Measurements from ENCODE around the gene SEC63. TPM values are rescaled to one million over a fixed set of nuclear protein-coding genes. Genes with fewer than 3 reads are reported as not detected.
"Not testable (repeated sequence)": the region's sequence is repeated elsewhere in the genome, so short reads cannot be mapped to it uniquely, and the experiment has no call there.

The SEC63 gene
- total RNA-seq, 2 experiments from 2014 or later, result 13.0 to 139 TPM

DNA sequence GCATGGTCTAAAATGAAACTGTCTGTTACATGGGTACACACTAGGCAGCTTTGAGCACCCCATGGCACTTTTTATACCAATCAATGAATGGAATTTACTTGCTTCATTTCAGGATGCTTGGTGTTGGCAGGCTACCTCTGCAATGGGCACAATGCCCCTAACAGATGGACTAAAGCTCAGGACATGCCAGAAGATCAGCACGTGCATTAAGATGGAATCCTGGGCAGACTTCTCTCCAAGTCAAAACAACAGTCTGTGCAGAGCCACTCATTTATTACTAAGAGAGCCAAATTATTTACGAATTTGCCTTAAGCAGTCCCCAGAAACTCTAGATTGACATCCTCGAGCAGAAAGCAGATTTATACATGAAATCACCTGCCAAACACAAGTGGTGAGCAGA lies 78.1 kb downstream of the SEC63 start:
- Histone ChIP-seq H3K4me1 (ENCODE audit: insufficient read depth, low read length, poor library complexity, severe bottlenecking) (peaks cover 23% of the 10 kb centered on the region), H4K20me1 (ENCODE audit: insufficient read depth, low read length) (no peaks in the 10 kb centered on the region), H3K9me2 (ENCODE audit: insufficient read depth, low read length) (no peaks in the 10 kb centered on the region), H3K9me3 (ENCODE audit: low read length) (no peaks in the 10 kb centered on the region), H3K27ac (ENCODE audit: low read depth, low read length, poor library complexity, severe bottlenecking) (no peak overlapping the region), H2AFZ (ENCODE audit: low read length) (no peak overlapping the region), H3K79me2 (ENCODE audit: insufficient read depth, low read depth, low read length) (no peaks in the 10 kb centered on the region), H3K4me3 (ENCODE audit: low read depth, low read length, poor library complexity, severe bottlenecking) (no peak overlapping the region), H3K36me3 (ENCODE audit: insufficient read depth, low read length) (peaks cover 88% of the 10 kb centered on the region), H3K4me2 (ENCODE audit: low read length) (no peak overlapping the region)
- intact Hi-C loops (cut with micrococcal nuclease; ENCODE audit: unreplicated experiment), result loop anchor here (5.0 kb wide), 1 partner anchor 37 kb away; no protein-coding TSS in a partner anchor
- TF ChIP-seq, protein P1, sequence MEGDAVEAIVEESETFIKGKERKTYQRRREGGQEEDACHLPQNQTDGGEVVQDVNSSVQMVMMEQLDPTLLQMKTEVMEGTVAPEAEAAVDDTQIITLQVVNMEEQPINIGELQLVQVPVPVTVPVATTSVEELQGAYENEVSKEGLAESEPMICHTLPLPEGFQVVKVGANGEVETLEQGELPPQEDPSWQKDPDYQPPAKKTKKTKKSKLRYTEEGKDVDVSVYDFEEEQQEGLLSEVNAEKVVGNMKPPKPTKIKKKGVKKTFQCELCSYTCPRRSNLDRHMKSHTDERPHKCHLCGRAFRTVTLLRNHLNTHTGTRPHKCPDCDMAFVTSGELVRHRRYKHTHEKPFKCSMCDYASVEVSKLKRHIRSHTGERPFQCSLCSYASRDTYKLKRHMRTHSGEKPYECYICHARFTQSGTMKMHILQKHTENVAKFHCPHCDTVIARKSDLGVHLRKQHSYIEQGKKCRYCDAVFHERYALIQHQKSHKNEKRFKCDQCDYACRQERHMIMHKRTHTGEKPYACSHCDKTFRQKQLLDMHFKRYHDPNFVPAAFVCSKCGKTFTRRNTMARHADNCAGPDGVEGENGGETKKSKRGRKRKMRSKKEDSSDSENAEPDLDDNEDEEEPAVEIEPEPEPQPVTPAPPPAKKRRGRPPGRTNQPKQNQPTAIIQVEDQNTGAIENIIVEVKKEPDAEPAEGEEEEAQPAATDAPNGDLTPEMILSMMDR (conservative IDR thresholded peaks at IDR 0.05; ENCODE audit: low read length), result no peak
- TF ChIP-seq EZH2phosphoT487 (IDR thresholded peaks at IDR 0.05; ENCODE audit: borderline replicate concordance, low read depth, low read length), result no peak
- BruUV-seq (replicated peaks), result no TSS peak
- POLR2A ChIA-PET, result interaction anchor here (1.1 kb wide), 1 partner anchor 14 kb away, joined by 3 read pairs; no protein-coding TSS in a partner anchor
- DNase-seq (ENCODE audit: low spot score), result no peak
- CTCF ChIA-PET (ENCODE audit: unreplicated experiment), result no interaction called here

GRCh38 chr6:107877968-107878367 lies 80.0 kb downstream of the SEC63 start:
- no peak for TF ChIP-seq EZH2phosphoT487 (IDR thresholded peaks at IDR 0.05; ENCODE audit: borderline replicate concordance, low read depth, low read length)
- TF ChIP-seq, protein P1 (conservative IDR thresholded peaks at IDR 0.05; ENCODE audit: low read length), result no peak
- peak; percentile 77 for DNase-seq (ENCODE audit: low spot score)
- H3K4me1 ChIP-seq (ENCODE audit: insufficient read depth, low read length, poor library complexity, severe bottlenecking), result peaks cover 10% of the 10 kb centered on the region
- no peak overlapping the region for H3K4me3 ChIP-seq (ENCODE audit: low read depth, low read length, poor library complexity, severe bottlenecking)
- intact Hi-C loops (cut with micrococcal nuclease; ENCODE audit: unreplicated experiment), result no loop called here
- no peaks in the 10 kb centered on the region for H3K79me2 ChIP-seq (ENCODE audit: insufficient read depth, low read depth, low read length)
- H3K36me3 ChIP-seq (ENCODE audit: insufficient read depth, low read length), result peaks cover 89% of the 10 kb centered on the region
- no peaks in the 10 kb centered on the region for H3K9me2 ChIP-seq (ENCODE audit: insufficient read depth, low read length)
- POLR2A ChIA-PET, result no interaction called here
- no peak overlapping the region for H3K4me2 ChIP-seq (ENCODE audit: low read length)
- no TSS peak for BruUV-seq (replicated peaks)
- no peaks in the 10 kb centered on the region for H3K9me3 ChIP-seq (ENCODE audit: low read length)
- peak overlapping the region; percentile 57 for H3K27ac ChIP-seq (ENCODE audit: low read depth, low read length, poor library complexity, severe bottlenecking)
- CTCF ChIA-PET (ENCODE audit: unreplicated experiment), result no interaction called here
- H2AFZ ChIP-seq (ENCODE audit: low read length), result no peak overlapping the region
- H4K20me1 ChIP-seq (ENCODE audit: insufficient read depth, low read length), result no peaks in the 10 kb centered on the region

GRCh38 chr6:107871976-107872375 lies 86.0 kb downstream of the SEC63 start:
- no peak for DNase-seq (ENCODE audit: low spot score)
- no peak for TF ChIP-seq EZH2phosphoT487 (IDR thresholded peaks at IDR 0.05; ENCODE audit: borderline replicate concordance, low read depth, low read length)
- TF ChIP-seq, protein P1 (conservative IDR thresholded peaks at IDR 0.05; ENCODE audit: low read length), result no peak
- Histone ChIP-seq H3K27ac (ENCODE audit: low read depth, low read length, poor library complexity, severe bottlenecking) (no peak overlapping the region), H2AFZ (ENCODE audit: low read length) (no peak overlapping the region), H3K9me2 (ENCODE audit: insufficient read depth, low read length) (no peaks in the 10 kb centered on the region), H3K9me3 (ENCODE audit: low read length) (no peaks in the 10 kb centered on the region), H3K79me2 (ENCODE audit: insufficient read depth, low read depth, low read length) (no peaks in the 10 kb centered on the region), H4K20me1 (ENCODE audit: insufficient read depth, low read length) (no peaks in the 10 kb centered on the region), H3K4me1 (ENCODE audit: insufficient read depth, low read length, poor library complexity, severe bottlenecking) (peaks cover 13% of the 10 kb centered on the region), H3K36me3 (ENCODE audit: insufficient read depth, low read length) (peaks cover 84% of the 10 kb centered on the region), H3K4me3 (ENCODE audit: low read depth, low read length, poor library complexity, severe bottlenecking) (no peak overlapping the region), H3K4me2 (ENCODE audit: low read length) (no peak overlapping the region)
- ChIA-PET POLR2A (no interaction called here), CTCF (ENCODE audit: unreplicated experiment) (no interaction called here)
- no TSS peak for BruUV-seq (replicated peaks)
- intact Hi-C loops (cut with micrococcal nuclease; ENCODE audit: unreplicated experiment), result loop anchor here (5.0 kb wide), 1 partner anchor 175 kb away; no protein-coding TSS in a partner anchor

DNA sequence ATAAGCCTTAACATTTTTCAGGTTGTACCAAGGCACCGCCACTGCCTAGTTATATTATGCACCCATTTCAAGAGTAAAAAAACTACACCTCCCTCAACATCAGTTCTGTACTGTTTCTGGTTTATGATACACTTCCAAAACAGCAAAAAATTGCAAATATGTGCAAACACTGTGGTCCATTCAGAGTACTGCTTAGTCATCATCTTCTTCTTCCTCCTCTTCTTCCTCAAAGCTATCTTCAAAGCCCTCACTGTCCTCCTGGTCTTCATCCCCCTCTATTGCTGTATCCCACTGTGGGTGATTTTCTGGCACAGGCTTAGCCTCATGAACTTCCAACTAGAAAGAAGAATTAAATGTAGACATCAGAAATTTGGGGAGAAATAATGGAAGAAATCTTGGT lies 86.5 kb downstream of the SEC63 start:
- H3K9me2 ChIP-seq (ENCODE audit: insufficient read depth, low read length); CTCF ChIA-PET (ENCODE audit: unreplicated experiment); POLR2A ChIA-PET: not testable (repeated sequence)

More for the DNA sequence above, 86.5 kb downstream of the SEC63 start:
- DNase-seq (ENCODE audit: low spot score); H2AFZ ChIP-seq (ENCODE audit: low read length); H3K9me3 ChIP-seq (ENCODE audit: low read length); H3K79me2 ChIP-seq (ENCODE audit: insufficient read depth, low read depth, low read length); BruUV-seq (replicated peaks); H3K27ac ChIP-seq (ENCODE audit: low read depth, low read length, poor library complexity, severe bottlenecking); H3K4me3 ChIP-seq (ENCODE audit: low read depth, low read length, poor library complexity, severe bottlenecking); H3K4me2 ChIP-seq (ENCODE audit: low read length); H4K20me1 ChIP-seq (ENCODE audit: insufficient read depth, low read length): not testable (repeated sequence)
- intact Hi-C loops (cut with micrococcal nuclease; ENCODE audit: unreplicated experiment), result loop anchor here (5.0 kb wide), 1 partner anchor 176 kb away; no protein-coding TSS in a partner anchor
- Histone ChIP-seq H3K4me1 (ENCODE audit: insufficient read depth, low read length, poor library complexity, severe bottlenecking) (peaks cover 13% of the 10 kb centered on the region), H3K36me3 (ENCODE audit: insufficient read depth, low read length) (peaks cover 80% of the 10 kb centered on the region)
